NCI-H1694 (cell line): Measurements from ENCODE around the gene PLEKHN1.

Experiments used
- DNase-seq: peaks from one replicate; lab custom pipeline; 2025; lab: John Stamatoyannopoulos, UW

PLEKHN1 gene, protein sequence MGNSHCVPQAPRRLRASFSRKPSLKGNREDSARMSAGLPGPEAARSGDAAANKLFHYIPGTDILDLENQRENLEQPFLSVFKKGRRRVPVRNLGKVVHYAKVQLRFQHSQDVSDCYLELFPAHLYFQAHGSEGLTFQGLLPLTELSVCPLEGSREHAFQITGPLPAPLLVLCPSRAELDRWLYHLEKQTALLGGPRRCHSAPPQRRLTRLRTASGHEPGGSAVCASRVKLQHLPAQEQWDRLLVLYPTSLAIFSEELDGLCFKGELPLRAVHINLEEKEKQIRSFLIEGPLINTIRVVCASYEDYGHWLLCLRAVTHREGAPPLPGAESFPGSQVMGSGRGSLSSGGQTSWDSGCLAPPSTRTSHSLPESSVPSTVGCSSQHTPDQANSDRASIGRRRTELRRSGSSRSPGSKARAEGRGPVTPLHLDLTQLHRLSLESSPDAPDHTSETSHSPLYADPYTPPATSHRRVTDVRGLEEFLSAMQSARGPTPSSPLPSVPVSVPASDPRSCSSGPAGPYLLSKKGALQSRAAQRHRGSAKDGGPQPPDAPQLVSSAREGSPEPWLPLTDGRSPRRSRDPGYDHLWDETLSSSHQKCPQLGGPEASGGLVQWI

DNA sequence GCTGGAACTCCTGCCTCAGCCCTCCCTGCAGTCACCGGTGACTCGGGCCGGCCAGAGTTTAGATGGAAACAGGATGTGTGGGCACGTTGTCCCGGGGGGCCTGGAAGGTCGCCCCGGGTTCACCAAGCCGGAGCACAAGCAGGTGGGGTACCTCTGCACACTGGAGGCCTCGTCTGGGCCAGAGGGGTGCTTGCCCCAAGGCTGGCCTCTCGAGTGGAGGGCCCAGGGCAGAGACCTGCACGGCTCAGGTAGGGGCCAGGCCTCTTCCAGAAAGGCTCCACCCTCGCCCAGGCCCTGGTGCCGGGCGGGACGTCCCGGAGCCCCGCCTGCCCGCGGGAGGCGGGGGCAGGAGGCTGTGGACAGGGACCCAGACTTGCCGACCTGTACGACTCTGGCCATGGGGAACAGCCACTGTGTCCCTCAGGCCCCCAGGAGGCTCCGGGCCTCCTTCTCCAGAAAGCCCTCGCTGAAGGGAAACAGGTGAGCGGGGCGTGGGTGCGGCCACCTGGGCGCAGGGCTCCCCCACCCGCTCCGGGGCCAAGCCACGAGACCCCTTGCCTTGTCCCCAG, at the start of gene PLEKHN1:
PLEKHN1 (plus strand) TSS at position 348 of the 569 bp plus-strand sequence; CDS start at position 398, 50 bp downstream.
- no peak for DNase-seq

DNA sequence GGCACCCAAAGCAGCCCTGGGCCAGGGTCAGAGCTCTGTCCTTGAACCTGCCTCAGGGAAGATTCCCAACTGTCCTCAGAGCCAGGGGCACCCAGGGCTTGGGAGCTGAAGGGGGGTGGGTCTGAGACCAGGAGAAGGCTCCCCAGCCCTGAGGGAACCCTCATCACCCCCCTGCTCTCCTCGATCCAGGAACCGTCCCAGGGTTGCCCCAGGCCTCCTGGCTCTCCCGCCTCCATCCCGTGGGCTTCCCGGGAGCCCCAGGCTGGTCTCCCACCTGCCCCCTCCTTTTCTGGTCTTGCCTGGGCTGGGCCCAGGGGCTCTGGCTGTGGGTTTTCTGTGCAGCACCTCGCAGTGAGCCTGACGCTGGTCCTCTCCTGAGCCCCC, 49.2 kb upstream of the PLEKHN1 start:
- DNase-seq, result no peak

DNA sequence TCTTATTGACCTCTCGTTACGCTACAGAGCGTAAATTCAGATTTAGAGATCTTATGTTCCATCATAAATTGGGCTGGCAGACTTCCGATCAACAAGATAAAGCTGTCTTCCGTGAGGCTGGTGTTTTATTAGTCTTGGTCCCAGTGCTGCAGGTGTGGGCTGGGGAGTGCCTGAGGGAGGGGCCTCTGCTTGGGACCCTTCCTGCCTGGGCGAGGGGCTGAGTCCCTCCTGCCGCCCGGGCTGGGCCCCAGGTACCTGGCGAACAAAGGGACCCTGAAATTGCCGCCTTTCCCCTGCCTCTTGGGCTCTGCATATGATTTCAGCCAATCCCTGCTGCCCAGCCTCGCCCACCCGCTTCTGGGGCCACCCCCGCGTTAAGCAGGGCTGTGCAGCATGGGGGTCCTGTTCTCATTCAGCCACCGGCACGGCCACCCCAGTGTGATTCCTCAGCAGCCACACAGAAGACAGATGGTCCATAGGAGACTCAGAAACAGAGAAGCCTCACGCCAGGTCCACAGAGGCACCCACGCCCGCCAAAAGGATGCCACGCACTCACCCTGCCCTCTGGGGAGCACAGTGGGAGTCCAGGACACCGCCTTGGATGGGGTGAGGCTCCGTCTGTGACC, 48.7 kb upstream of the PLEKHN1 start:
- DNase-seq, result no peak

DNA sequence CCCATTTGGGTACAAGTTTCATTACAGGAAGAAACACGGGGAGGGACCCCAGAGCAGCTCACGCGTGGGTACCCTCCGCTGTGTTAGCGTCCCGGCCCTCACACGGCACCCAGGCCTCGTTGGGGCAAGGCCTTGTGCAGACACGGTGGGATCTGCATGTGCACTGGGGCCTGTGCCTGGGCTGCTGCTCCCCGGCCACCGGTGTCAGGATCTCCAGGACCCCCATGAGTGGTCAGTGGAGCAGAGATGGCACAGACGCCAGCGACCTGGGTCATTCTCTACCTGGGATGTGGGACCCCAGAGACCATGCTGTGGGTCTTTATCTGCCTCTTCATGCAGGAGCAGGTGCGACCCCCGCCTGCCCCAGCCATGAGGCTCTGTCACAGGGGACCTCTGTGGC, 47.9 kb upstream of the PLEKHN1 start:
- DNase-seq, result no peak

DNA sequence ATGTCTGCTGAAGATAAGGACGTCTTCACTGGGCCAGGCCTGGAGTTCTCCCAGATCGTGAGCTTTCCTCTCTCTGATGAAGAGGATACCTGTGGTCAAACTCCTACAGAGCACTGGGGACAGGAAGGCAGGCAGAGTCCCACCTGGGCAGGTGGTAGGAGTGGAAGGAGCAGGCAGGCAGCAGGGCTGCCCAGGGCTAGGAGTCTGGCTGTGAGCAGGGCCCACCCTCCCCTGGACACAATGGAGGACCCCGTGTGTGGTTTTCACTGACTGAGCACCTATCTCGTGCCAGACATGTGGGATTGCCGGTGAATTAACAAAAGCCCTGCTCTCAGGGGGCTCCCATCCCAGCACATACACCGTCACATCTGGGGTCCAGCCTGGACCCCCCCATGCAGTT, 47.4 kb upstream of the PLEKHN1 start:
- DNase-seq, result no peak

DNA sequence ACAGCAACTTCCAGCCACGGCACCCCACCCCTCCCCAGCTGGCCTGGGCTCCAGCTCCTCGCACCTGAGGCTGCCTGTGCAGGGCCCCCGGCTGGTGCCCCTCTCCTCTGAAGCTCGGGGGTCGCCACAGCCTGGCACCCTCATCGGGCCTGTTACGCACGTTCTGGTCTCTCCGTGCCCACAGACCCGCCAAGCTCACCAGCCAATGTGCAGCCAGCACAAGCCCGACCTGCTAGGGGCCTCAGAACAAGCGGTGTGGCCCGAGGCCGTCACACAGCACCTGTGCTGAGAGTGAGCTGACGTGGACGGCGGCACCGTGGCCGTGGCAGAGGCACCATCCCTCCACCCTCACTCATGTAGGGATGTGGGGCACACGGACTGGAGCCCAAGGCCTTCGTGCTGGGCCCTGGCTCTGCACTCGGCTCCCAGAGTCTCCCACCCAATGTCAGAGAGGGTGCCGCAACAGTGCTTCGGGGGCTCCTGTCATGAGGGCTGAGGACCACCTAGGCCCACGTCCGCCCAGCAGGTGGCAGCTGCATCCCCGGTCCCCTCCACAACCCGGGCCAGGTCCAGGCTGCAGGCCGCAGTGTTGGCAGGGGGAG, 46.9 kb upstream of the PLEKHN1 start:
- DNase-seq, result no peak

DNA sequence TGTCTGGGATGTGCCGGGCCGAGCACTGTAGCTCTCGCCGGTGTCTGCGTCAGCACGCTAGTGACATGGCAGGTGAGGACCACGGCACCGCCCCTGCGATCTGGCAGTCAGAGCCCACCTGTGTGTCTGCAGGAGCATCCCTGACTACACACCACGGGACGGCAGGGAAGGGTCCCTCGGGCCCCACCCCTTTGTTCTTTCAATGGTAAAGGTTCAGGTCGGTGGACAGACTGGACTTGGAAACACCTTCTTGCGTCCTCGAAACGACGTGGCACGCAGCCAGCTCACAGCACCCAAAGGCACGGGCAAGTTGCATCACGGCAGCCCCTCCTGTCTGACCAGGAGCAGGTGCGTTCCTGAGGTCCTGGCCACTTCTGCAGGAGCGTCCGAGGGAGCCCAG, 46.3 kb upstream of the PLEKHN1 start:
- DNase-seq, result no peak

DNA sequence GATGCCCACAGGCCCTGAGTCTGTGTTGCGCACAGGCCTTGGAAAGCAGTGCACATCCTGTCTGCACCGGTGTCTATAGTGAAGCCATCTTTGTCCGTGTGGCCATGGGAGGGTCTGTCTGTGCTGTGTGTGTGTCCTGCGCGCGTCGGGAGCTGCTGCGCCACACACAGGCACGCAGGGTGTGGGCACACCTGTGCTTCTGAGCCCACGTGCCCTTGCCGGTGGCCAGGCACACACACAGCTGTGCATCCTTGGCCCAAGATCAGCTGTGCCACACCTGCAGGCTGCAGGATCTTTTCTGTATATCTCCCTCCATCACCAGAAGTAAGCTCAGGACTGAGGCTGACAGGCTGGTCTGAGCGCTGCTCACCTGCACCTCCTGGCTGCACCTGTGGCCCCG, 45.8 kb upstream of the PLEKHN1 start:
- no peak for DNase-seq

DNA sequence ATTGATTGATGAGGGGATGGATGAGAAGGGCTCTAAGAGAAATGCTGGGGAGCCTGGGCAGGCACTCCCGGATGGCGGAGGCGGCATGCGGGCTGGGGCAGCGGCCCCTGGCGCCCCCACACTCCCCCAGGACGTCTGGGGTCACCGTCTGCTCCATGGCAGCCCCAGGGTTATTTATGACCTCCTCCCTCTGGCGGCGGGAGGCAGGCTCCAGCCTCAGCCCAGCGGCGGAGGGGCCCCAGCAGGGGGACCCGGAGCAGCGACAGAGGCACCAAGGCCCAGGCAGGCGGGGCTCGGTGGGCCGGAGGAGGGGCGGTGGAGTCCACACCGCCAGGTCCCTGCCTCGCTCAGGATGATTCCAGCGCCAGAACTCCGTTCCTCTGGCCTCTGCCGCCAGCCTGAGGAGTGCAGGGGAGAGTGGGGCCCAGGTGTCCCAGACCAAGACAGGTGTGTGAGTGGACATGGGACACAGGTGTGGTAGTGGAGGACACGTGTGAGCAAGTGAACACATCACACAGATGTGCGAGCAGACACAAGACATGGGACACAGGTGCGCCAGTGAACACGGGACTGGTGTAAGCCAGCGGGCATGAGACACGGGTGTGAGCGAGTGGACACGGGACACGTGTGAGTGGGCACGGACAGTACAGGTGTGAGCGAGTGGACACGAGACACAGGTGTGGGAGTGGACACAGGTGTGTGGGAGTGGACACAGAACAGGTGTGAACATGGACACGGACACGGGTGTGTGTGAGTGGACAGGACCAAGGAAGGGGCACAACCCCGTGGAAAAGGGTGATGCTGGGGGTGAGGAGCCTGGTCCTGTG, 45.1 kb upstream of the PLEKHN1 start:
- peak; percentile 40 for DNase-seq

DNA sequence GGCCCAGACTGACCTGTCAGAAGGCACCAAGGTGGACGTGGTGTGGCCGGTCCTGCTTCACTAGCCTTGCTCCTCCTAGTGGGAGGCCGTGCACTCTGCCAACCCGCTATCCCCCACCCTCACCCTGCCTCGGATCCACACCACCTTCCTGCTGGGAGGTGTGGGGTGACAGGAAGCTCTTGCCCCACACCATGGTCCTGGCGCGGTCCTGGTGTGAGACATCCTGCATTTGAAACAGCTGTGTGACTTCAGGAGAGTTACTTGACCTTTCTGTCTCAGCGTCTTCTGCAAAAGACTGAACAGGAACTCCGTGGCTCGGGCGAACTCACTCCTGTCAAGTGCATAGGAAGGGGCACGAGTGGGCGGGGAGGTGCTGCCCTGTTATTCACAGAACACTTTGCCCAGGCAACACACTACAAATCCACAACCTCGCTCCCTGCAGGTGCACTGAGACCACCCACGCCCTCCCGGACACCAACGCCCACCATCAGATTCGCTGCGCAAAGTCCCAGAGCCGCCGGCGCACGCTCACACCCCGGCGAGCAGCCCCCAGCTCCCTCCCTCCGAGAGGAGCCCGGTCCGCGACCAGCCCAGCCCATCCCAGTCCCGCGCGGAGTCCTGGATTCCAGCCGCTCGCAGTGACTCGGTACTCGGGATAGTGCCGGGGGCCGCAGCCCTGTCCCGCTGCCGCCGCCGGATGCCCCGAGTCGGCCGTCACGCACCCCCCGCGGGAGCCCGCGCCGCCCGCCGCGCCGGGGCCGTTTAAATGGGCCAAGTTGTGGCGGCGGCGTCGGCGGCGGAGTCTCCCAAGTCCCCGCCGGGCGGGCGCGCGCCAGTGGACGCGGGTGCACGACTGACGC, 42.9 kb upstream of the PLEKHN1 start, which contains the start of gene SAMD11:
SAMD11 (plus strand) TSS at position 793 of the 860 bp plus-strand sequence. CDS start 509 bp downstream, outside the sequence.
- DNase-seq, result peak; percentile 30

DNA sequence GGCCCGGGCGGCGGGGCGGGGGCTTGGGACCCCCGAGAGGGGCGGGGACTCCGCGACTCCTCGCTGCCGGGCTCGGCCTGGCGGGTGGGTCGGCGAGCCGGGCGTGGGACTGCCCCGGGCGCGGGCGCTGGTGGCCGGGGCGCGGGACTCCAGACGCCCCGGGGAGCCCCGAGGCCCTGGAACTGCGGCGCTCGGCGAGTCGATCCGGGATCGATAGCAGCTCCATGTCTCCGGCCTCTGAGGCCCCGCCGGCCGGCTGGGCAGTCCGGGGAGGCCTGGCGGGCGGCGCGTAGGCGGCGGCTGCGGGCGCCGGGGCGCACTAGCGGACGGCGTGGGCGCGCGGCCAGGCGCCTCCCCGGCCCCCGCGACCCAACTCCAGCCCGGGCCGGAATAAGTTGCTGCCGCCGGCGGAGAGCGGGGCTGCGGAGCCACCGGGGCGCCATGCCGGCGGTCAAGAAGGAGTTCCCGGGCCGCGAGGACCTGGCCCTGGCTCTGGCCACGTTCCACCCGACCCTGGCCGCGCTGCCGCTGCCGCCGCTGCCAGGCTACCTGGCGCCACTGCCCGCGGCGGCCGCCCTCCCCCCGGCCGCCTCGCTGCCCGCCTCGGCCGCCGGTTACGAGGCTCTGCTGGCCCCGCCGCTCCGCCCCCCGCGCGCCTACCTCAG, 42.2 kb upstream of the PLEKHN1 start:
- DNase-seq, result no peak

DNA sequence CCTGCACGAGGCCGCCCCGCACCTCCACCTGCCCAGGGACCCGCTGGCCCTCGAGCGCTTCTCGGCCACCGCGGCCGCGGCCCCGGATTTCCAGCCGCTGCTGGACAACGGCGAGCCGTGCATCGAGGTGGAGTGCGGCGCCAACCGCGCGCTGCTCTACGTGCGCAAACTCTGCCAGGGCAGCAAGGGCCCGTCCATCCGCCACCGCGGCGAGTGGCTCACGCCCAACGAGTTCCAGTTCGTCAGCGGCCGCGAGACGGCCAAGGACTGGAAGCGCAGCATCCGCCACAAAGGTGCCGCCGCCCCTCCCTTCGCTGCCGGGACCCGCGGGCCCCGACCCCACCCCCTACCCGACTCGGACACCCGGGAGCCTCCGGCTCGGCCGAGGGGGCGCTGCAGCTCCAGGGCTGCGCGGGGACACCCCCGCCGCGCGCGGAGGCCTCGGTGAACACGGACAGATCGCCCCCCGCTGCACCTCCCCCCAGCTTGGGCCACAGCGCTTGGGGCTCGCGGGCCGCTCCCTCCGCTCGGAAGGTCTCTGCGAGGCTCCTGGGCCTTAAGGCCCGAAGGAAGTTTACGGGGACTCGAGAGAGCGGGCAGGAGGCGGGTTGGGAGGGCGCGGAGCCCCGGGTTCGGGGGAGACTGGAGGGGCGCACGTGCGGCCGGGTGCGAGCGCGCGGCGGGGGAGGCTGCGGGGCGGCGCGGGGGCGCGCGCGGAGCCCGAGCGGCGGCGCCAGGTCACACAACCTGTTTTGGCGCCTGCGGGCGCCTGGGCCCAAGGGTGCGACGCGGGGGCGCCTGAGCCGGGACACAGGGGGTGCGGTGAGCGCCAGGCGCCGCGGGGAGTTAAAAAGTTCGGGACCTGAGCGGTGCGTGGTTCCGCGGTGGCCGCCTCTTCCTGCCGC, 41.4 kb upstream of the PLEKHN1 start:
- no peak for DNase-seq

DNA sequence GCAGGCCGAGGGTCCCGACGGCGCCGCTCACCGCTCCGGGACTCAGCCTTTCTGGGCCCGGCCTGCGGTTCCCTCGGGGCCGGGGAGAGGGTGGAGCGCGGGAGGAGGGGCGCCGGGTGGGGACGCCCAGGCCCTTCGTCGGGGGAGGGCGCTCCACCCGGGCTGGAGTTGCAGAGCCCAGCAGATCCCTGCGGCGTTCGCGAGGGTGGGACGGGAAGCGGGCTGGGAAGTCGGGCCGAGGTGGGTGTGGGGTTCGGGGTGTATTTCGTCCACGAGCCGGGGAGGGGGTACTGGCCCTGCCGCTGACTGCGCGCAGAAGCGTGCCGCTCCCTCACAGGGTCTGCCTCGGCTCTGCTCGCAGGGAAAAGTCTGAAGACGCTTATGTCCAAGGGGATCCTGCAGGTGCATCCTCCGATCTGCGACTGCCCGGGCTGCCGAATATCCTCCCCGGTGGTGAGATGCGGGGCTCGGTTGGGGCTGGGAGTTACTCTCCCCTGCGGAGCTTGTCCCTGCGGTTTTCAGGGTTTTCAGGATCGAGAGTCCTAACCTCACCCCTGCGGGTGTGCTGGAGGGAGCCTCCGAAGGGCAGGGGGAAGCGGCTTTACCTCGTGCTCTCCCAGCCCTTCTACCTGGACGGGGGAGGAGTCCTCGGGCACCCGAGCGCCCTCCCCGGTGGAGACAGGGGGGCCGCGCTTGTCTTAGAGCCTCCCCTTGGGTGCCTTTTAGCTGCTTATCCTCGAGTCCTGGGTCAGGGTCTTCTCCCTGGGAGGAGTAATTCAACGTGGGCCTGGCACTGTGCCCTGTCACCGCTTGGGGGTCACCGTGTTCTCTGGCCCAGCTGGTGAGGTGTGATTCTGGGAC, 40.5 kb upstream of the PLEKHN1 start:
- no peak for DNase-seq

DNA sequence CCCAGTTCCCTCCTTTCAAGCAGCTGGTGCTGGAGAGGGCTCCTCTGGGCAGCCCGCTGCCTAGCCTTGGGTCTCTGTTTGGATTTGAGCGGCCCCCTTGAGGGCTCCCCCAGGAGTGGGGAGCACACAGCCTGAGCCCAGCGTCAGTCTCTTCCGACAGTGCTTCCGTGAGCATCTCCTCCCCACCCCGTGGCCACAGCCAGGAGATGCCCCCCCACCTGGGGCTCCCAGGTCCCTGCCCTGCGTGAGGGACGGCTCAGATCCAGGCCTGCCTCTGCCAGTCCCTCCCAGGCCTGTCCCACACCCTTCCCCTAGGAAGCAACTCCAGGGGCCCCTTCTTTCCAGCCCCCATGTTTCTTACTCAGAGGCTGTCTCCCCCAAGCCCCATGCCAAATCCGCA, 39.0 kb upstream of the PLEKHN1 start:
- no peak for DNase-seq

DNA sequence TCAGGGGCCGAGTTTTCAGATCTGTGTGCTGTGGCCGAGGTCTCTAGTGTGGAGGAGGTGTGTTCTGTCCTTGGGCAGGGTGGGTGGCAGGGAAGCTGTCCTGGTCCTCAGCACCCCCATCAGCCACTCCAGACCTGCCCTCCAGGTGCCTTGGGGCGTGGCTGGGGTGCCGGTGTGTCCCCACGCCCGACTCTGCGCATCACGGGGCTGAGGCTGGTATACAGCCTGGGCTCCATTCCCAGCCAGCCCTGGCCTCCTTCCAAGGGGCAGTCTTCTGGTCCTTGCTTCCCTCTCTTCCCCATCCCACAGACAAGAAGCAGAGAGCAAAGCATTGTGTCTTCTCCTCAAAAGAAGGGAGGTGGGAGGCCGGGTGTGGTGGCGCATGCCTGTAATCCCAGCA, 38.5 kb upstream of the PLEKHN1 start:
- DNase-seq, result no peak

DNA sequence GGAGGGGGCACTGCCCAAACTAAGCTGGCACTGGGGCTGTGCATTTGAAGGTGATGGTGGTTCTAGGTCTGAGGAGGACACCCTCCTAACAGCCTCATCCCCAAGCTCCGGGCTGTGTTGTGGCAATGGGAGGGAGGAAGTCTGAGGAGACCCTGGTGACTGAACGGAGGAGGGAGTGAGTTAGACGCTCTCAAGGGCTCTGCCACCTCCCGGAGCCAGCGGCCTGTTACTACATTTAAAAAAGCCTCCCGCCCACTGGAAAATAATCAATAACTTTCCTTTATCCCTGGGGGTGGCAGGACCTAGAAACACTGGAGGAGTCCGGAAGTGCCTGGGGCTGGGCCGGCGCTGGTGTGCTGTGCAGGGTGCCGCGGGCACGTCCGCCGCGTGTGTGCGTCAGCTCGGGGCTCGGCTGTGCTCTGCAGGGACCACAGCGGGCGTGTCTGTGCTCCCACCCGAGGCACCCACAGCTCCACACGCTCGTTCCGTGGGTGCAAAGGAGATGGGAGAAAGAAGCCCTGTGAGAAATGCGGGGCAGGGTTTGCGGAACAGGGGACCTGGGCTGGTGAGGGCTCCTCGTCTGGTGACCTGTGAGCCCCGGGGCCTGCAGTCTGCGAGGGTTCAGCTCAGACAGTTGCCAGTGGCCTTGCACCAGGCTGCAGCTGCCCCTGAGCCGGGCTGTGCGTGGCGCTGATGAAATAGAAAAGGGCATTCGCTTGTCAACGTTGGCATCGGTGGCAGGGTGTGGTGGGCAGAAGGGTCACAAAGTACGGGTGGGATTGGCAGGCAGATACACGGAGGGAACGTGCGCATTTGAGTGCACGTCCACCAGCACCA, 37.2 kb upstream of the PLEKHN1 start:
- DNase-seq, result no peak
